Esophagus squamous epithelium (tissue), 4 donors: Measurements from ENCODE around the gene PYGO1.

Experiments used
- POLR2A ChIP-seq, 4 donors: fragments of 450-650 bp; IDR thresholded peaks; one replicate each; pipeline ENCODE4 v1.6.1; 2017; ENCODE audit warnings: antibody characterized with exemption in 4 of 4, mild to moderate bottlenecking in 4 of 4, moderate library complexity in 3 of 4
- TF ChIP-seq, protein P1 (sequence below), 6 experiments: fragments of 450-650 bp in 4 of 6; fragments of 200-600 bp in 2 of 6; sonication (generic) in 2 of 6; IDR thresholded peaks; one replicate each; pipeline ENCODE4 v1.5.1; 2016 to 2019; ENCODE audit warnings: antibody characterized with exemption in 6 of 6, mild to moderate bottlenecking in 4 of 6, moderate library complexity in 4 of 6

DNA sequence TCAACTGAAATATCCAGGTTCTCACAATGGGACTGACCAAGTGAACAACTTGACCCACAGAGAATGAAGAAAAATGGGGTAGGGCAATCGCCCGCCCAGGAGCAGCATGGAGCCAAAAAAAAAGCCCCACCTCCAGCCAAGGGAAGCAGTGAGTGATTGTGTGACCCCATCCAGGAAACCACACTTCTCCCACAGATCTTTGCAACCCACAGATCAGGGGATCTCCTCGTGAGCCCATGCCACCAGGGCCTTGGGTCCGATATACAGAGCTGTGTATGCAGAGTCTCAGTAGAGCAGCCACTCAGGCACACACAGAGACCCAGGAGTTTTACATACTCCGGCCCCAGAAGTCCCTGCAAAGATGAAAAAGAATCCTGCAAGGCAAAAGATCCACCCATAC, 35.7 kb downstream of the PYGO1 start:
- TF ChIP-seq, protein P1, sequence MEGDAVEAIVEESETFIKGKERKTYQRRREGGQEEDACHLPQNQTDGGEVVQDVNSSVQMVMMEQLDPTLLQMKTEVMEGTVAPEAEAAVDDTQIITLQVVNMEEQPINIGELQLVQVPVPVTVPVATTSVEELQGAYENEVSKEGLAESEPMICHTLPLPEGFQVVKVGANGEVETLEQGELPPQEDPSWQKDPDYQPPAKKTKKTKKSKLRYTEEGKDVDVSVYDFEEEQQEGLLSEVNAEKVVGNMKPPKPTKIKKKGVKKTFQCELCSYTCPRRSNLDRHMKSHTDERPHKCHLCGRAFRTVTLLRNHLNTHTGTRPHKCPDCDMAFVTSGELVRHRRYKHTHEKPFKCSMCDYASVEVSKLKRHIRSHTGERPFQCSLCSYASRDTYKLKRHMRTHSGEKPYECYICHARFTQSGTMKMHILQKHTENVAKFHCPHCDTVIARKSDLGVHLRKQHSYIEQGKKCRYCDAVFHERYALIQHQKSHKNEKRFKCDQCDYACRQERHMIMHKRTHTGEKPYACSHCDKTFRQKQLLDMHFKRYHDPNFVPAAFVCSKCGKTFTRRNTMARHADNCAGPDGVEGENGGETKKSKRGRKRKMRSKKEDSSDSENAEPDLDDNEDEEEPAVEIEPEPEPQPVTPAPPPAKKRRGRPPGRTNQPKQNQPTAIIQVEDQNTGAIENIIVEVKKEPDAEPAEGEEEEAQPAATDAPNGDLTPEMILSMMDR (IDR thresholded peaks at IDR 0.05), result no peak
- TF ChIP-seq POLR2A (IDR thresholded peaks at IDR 0.05), result no peak
